HepG2 (cell line): Measurements from ENCODE around the gene TRPM6. TPM values are rescaled to one million over a fixed set of nuclear protein-coding genes. Genes with fewer than 3 reads are reported as not detected.

Experiments used
- ATAC-seq: fragments of 200-7000 bp; cut with Tn5 transposase; 3 replicates; pipeline ENCODE4 v1.9.1; 2020; ENCODE audit warnings: mild to moderate bottlenecking, moderate library complexity
- BruUV-seq: library from RNA; stranded (reverse); fragments of 400-500 nt; replicated peaks from 2 replicates; lab custom pipeline; 2021; lab: Mats Ljungman, UMichigan
- CTCF ChIA-PET: fragments of 300-600 bp; formaldehyde crosslinking; extraction: SDS; loops from one replicate; lab custom pipeline; 2021; ENCODE audit warnings: low total read pairs, inconsistent platforms, low intra/inter-chr PET ratio; lab: Yijun Ruan, JAX
- POLR2A ChIA-PET: fragments of 350-600 bp; sonication (Branson Sonifier 250); formaldehyde crosslinking; loops from one replicate; lab custom pipeline; 2020; ENCODE audit warnings: antibody characterized with exemption, inconsistent platforms; lab: Yijun Ruan, JAX
- DNase-seq: peaks from one replicate; pipeline ENCODE4 v3.0.0-alpha.2; 2015; ENCODE audit warnings: low spot score
- FAIRE-seq: peaks from 3 replicates; lab custom pipeline; 2011; peaks lifted over from hg19 to GRCh38; lab: Jason Lieb, UNC
- H2AFZ ChIP-seq: one replicate; pipeline ENCODE4 v1.6.1; 2011; ENCODE audit warnings: low read length, inconsistent platforms
- H3K27ac ChIP-seq: fragments of 300-600 bp; 3 replicates; pipeline ENCODE4 v1.8.0; 2011; ENCODE audit warnings: mixed run types, mild to moderate bottlenecking, mixed read lengths, low read length, inconsistent platforms; ENCODE audit not compliant: insufficient read depth; ENCODE audit errors: extremely low read length
- H3K27me3 ChIP-seq, 2 experiments: fragments of 200-600 bp in 1 of 2; 2 replicates in 1 of 2; 3 replicates in 1 of 2; pipeline versions ENCODE4 v1.6.0 to v1.8.0; 2011; ENCODE audit warnings: low read length in 2 of 2, mild to moderate bottlenecking in 2 of 2, moderate library complexity in 2 of 2, inconsistent platforms in 1 of 2; ENCODE audit not compliant: insufficient read depth in 2 of 2, control insufficient read depth in 1 of 2
- H3K36me3 ChIP-seq, 2 experiments: fragments of 200-600 bp in 1 of 2; replicated peaks in 1 of 2; 2 replicates in 1 of 2; 3 replicates in 1 of 2; pipeline versions ENCODE4 v1.5.1 to v1.8.0; 2011; ENCODE audit warnings: low read length in 2 of 2, inconsistent platforms in 1 of 2; ENCODE audit not compliant: insufficient read depth in 2 of 2, control insufficient read depth in 1 of 2
- H3K4me1 ChIP-seq: 2 replicates; pipeline ENCODE4 v1.5.1; 2012; ENCODE audit warnings: low read length, inconsistent platforms; ENCODE audit not compliant: insufficient read depth
- H3K4me2 ChIP-seq: 2 replicates; pipeline ENCODE4 v1.6.0; 2011; ENCODE audit warnings: low read depth, low read length, inconsistent platforms
- H3K4me3 ChIP-seq, 3 experiments: fragments of 200-600 bp in 1 of 3; sonication (generic), shearing (Covaris generic) in 1 of 3; replicated peaks in 1 of 3; 2 replicates each; pipeline ENCODE4 v1.5.1; 2011 to 2016; ENCODE audit warnings: low read length in 3 of 3, inconsistent platforms in 2 of 3, low read depth in 2 of 3, mild to moderate bottlenecking in 2 of 3, control low read depth in 1 of 3, mixed read lengths in 1 of 3; ENCODE audit not compliant: insufficient read depth in 1 of 3
- H3K79me2 ChIP-seq: one replicate; pipeline ENCODE4 v1.6.1; 2011; ENCODE audit warnings: low read length, inconsistent platforms; ENCODE audit not compliant: insufficient read depth
- H3K9ac ChIP-seq: 2 replicates; pipeline ENCODE4 v1.6.0; 2011; ENCODE audit warnings: mild to moderate bottlenecking, low read depth, low read length, inconsistent platforms; ENCODE audit not compliant: insufficient read depth
- H3K9me3 ChIP-seq: 2 replicates; pipeline ENCODE4 v1.5.1; 2012; ENCODE audit warnings: mild to moderate bottlenecking, low read length
- H4K20me1 ChIP-seq: 2 replicates; pipeline ENCODE4 v1.6.0; 2011; ENCODE audit warnings: inconsistent platforms, mild to moderate bottlenecking, low read length, moderate library complexity; ENCODE audit not compliant: insufficient read depth
- AKAP8 ChIP-seq: sonication (generic); formaldehyde crosslinking; IDR thresholded peaks from 2 replicates; pipeline ENCODE4 v1.5.1; 2020; ENCODE audit warnings: mild to moderate bottlenecking, missing genetic modification reagents
- HOXA5 ChIP-seq: sonication (generic); formaldehyde crosslinking; IDR thresholded peaks from 2 replicates; pipeline ENCODE4 v1.4.0; 2020; ENCODE audit warnings: missing genetic modification reagents
- LCORL ChIP-seq, 2 experiments: fragments of 450-650 bp in 1 of 2; sonication (generic) in 1 of 2; formaldehyde crosslinking in 1 of 2; IDR thresholded peaks; 2 replicates each; pipeline versions ENCODE4 v1.5.0 to v1.6.1; 2017 to 2020; ENCODE audit warnings: antibody characterized with exemption in 1 of 2, missing genetic modification reagents in 1 of 2
- THAP11 ChIP-seq: IDR thresholded peaks from 2 replicates; pipeline ENCODE4 v1.6.1; 2016; ENCODE audit warnings: missing biosample characterization, missing genetic modification reagents
- TMF1 ChIP-seq: sonication (generic); formaldehyde crosslinking; IDR thresholded peaks from 2 replicates; pipeline ENCODE4 v1.8.1; 2022; ENCODE audit warnings: low read depth, missing genetic modification reagents
- ZMAT3 ChIP-seq: sonication (generic); formaldehyde crosslinking; conservative IDR thresholded peaks from 2 replicates; pipeline ENCODE4 v1.7.0; 2021; ENCODE audit warnings: missing genetic modification reagents
- ZNF703 ChIP-seq: sonication (generic); formaldehyde crosslinking; IDR thresholded peaks from 2 replicates; pipeline ENCODE4 v1.5.1; 2020; ENCODE audit warnings: missing genetic modification reagents, mild to moderate bottlenecking, moderate library complexity, borderline replicate concordance
- WGBS: methylation state at CpG from one replicate; pipeline ENCODE4 v1.1.6; 2017; ENCODE audit warnings: low lambda C conversion rate; 5-methylcytosine and 5-hydroxymethylcytosine counted together
- in situ Hi-C: cut with HindIII; loops from 2 replicates; pipeline ENCODE4 v1.10.0; 2017; ENCODE audit warnings: low pct_unique_long_range_greater_than_20kb; ENCODE audit not compliant: extremely low pct_ligation_motif_present
- intact Hi-C: fragments of 100-400 bp; cut with micrococcal nuclease; formaldehyde crosslinking; loops from one replicate; pipeline ENCODE4 v1.10.0; 2022; ENCODE audit not compliant: unreplicated experiment
- polyA plus RNA-seq, 8 experiments: library from polyadenylated mRNA; depleted of rRNA in 3 of 8; stranded (reverse) in 7 of 8; unstranded in 1 of 8; fragments of >200 nt; fragmentation: Illumina TruSeq in 4 of 8; extraction: Trizol in 4 of 8; gene quantifications; 2 replicates each; pipeline versions ENCODE4 v1.2.1 to v1.2.3, GENCODE V29; 2011 to 2016; ENCODE audit warnings: low read depth in 4 of 8, missing spikeins in 1 of 8, mixed read lengths in 1 of 8; ENCODE audit not compliant: insufficient read depth in 1 of 8
- total RNA-seq, 5 experiments: library from RNA; depleted of rRNA; stranded (reverse); fragments of >200 nt; fragmentation: Illumina TruSeq; extraction: Trizol; gene quantifications; 2 replicates each; pipeline ENCODE4 v1.2.3, GENCODE V29; 2016; ENCODE audit warnings: low read depth in 1 of 5
- TF ChIP-seq, protein P1 (sequence below): sonication (generic); formaldehyde crosslinking; IDR thresholded peaks from 2 replicates; pipeline ENCODE4 v1.4.0; 2020; ENCODE audit warnings: missing genetic modification reagents
- TF ChIP-seq, protein P2 (sequence below): sonication (generic); formaldehyde crosslinking; IDR thresholded peaks from 2 replicates; pipeline ENCODE4 v1.4.0; 2020; ENCODE audit warnings: missing genetic modification reagents

Gene TRPM6
- total and polyA plus RNA-seq, 2 of the 13 experiments (the other 11 are each of a cell fraction or from before 2014, with no cell fraction given) = 0.01 to 0.09 TPM

DNA sequence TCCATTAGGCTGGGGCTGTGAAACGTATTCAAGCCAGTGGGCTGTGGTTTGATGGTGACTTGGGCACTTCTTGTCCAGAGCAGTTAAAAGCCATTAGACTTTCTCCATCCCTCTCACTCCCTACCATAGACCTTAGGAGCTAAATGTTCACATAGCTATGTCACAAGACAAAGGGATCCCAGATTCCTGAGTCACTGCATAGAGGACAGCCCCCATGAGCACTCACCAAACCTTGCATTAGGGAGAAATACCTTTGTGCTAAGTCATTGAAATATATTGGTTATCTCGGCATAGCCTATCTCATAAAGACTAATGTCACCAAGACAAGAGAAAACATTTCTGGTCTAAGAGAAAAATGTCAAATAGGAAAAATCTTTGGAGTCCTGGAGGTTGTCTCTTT lies 104.3 kb downstream of the TRPM6 start:
- Histone ChIP-seq H3K36me3 (no peaks in the 10 kb centered on the region), H2AFZ (no peak overlapping the region), H3K27ac (no peak overlapping the region), H3K4me3 (no peak overlapping the region), H3K79me2 (no peaks in the 10 kb centered on the region), H3K9ac (no peak overlapping the region), H4K20me1 (no peaks in the 10 kb centered on the region), H3K27me3 (no peaks in the 10 kb centered on the region), H3K9me3 (no peaks in the 10 kb centered on the region), H3K4me2 (no peak overlapping the region), H3K4me1 (peaks cover 1% of the 10 kb centered on the region; the same call in 1 of the 2 replicates)
- no peak for TF ChIP-seq HOXA5 (CRISPR knock-in tag)
- TF ChIP-seq, protein P1, sequence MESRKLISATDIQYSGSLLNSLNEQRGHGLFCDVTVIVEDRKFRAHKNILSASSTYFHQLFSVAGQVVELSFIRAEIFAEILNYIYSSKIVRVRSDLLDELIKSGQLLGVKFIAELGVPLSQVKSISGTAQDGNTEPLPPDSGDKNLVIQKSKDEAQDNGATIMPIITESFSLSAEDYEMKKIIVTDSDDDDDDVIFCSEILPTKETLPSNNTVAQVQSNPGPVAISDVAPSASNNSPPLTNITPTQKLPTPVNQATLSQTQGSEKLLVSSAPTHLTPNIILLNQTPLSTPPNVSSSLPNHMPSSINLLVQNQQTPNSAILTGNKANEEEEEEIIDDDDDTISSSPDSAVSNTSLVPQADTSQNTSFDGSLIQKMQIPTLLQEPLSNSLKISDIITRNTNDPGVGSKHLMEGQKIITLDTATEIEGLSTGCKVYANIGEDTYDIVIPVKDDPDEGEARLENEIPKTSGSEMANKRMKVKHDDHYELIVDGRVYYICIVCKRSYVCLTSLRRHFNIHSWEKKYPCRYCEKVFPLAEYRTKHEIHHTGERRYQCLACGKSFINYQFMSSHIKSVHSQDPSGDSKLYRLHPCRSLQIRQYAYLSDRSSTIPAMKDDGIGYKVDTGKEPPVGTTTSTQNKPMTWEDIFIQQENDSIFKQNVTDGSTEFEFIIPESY (CRISPR knock-in tag) = no peak
- ChIA-PET CTCF (no interaction called here), POLR2A (no interaction called here)
- in situ Hi-C loops (no loop called here), intact Hi-C loops (no loop called here)
- no TSS peak for BruUV-seq
- WGBS = 30% methylated on average over 2 of the region's 2 CpGs
- no peak for DNase-seq
- ATAC-seq = no peak
- no peak for FAIRE-seq

DNA sequence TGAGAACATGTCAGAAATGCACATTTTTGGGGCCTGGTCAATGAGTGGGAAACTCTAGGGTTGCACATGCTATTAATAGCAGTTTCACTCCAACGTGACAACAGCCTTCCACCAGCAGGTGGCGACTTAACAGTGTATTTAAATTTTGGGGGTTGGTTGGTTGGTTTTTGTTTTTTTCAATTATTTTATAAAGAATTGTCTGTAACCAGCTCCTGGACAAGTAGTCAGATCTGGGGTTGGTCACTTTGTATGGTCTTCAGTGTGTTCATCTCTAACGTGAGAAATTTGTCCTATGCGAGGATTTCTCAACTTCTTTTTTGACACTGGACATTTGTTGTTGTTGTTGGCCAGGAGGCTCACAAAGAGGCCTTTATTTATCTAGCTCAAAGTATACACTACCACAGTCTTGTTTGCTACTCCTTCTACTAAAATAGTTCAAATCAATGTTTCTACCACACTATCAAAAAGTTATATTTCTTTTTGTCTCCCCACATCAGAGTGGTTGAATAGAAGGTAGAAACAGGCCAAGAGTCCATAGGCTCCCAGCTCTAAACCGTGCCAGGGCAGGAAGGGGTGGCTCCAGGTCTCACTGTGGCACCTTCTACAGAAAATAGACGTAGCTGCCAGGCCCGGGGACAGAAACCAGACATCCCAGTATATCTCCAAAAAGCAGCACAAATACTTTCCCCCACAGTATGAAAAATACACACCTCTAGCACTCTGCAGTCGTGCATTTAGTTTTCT lies 110.4 kb downstream of the TRPM6 start:
- peak overlapping the region; percentile 12; the same call in 1 of the 2 replicates for H3K9ac ChIP-seq
- CTCF ChIA-PET = interaction anchor here (0.8 to 5.3 kb wide), 5 partner anchors 164 to 409 kb away, joined by 3 to 61 read pairs (median 4); no protein-coding TSS in a partner anchor
- H3K79me2 ChIP-seq = no peaks in the 10 kb centered on the region
- no peaks in the 10 kb centered on the region for H3K36me3 ChIP-seq
- peak overlapping the region; percentile 50 for H3K4me2 ChIP-seq
- POLR2A ChIA-PET = interaction anchor here (1.2 to 1.9 kb wide), 3 partner anchors 225 to 310 kb away, joined by 6 to 14 read pairs (median 7); partner anchors contain the start of genes CARNMT1, NMRK1 and OSTF1
- no peaks in the 10 kb centered on the region for H3K9me3 ChIP-seq
- H3K27ac ChIP-seq = peak overlapping the region; percentile 43
- in situ Hi-C loops (loop anchor here (5.0 to 10.0 kb wide), 2 partner anchors 167 to 225 kb away; no protein-coding TSS in a partner anchor), intact Hi-C loops (loop anchor here (2.0 kb wide), 1 partner anchor 175 kb away; the partner anchor contains the start of gene C9orf40)
- peak overlapping the region in 1 of 3 experiments; percentile 32; a peak in 1 of 6 replicates for H3K4me3 ChIP-seq
- H2AFZ ChIP-seq = peak overlapping the region; percentile 74
- no peaks in the 10 kb centered on the region for H4K20me1 ChIP-seq
- peak; percentile 44 for DNase-seq
- BruUV-seq = no TSS peak
- ATAC-seq = peak; percentile 84
- peak; percentile 71 for FAIRE-seq
- peaks cover 41% of the 10 kb centered on the region for H3K4me1 ChIP-seq
- 17% methylated on average over 8 of the region's 8 CpGs for WGBS
- H3K27me3 ChIP-seq = no peaks in the 10 kb centered on the region
- TF ChIP-seq ZMAT3 (no peak), TMF1 (CRISPR knock-in tag) (no peak), THAP11 (CRISPR knock-in tag) (no peak), LCORL (IDR thresholded peaks at IDR 0.05) (peak; percentile 45; the same call in 1 of the 2 replicates), LCORL (CRISPR knock-in tag; IDR thresholded peaks at IDR 0.05) (no peak), AKAP8 (CRISPR knock-in tag) (no peak), ZNF703 (CRISPR knock-in tag) (no peak)
- TF ChIP-seq, protein P2, sequence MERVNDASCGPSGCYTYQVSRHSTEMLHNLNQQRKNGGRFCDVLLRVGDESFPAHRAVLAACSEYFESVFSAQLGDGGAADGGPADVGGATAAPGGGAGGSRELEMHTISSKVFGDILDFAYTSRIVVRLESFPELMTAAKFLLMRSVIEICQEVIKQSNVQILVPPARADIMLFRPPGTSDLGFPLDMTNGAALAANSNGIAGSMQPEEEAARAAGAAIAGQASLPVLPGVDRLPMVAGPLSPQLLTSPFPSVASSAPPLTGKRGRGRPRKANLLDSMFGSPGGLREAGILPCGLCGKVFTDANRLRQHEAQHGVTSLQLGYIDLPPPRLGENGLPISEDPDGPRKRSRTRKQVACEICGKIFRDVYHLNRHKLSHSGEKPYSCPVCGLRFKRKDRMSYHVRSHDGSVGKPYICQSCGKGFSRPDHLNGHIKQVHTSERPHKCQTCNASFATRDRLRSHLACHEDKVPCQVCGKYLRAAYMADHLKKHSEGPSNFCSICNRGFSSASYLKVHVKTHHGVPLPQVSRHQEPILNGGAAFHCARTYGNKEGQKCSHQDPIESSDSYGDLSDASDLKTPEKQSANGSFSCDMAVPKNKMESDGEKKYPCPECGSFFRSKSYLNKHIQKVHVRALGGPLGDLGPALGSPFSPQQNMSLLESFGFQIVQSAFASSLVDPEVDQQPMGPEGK = 0 out of 2 replicates have a peak, but pooled peaks have one; percentile 15
